Epithelial cell of esophagus (primary cell): ENCODE data around the gene REEP1.

ENCODE experiments used
- DNase-seq: peaks from one replicate; pipeline ENCODE4 v3.0.0; 2010; ENCODE audit warnings: low read depth
- H3K4me3 ChIP-seq: 2 replicates; pipeline ENCODE4 v1.5.1; 2011; ENCODE audit warnings: mild to moderate bottlenecking, low read length, control low read depth
- CTCF ChIP-seq: IDR thresholded peaks from 2 replicates; pipeline ENCODE4 v1.5.1; 2011; ENCODE audit warnings: low read depth, mild to moderate bottlenecking, low read length, control low read depth, inconsistent platforms; ENCODE audit not compliant: insufficient read depth; ENCODE audit errors: missing control alignments

REEP1 gene

GRCh38 chr2:86297382-86298147, 39.9 kb downstream of the REEP1 start:
- no peak for TF ChIP-seq CTCF
- H3K4me3 ChIP-seq = no peak overlapping the region
- DNase-seq = peak; percentile 25

DNA sequence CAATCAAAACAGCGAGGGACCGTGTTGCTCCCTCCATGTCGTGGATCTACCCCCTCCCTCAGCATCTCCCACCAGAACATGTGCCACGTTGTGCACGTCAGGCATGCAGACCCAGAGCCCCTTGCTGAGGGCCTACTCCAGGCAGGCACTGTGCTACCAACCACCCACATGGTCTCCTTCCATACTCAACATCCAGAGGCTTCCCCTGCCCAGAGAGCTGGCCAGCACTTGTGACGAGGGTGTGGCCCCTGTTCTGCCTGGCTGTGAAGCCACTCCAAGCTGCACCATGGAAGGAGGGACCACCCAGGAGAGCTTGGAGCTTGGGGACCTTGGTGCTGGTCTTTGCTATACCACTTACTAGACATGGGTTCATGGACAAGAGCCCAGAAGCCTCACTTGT, 40.5 kb downstream of the REEP1 start:
- DNase-seq = no peak
- no peak overlapping the region for H3K4me3 ChIP-seq
- TF ChIP-seq CTCF = no peak

- DNase-seq = no peak
- H3K4me3 ChIP-seq = no peak overlapping the region
- no peak for TF ChIP-seq CTCF
These were observed 42.4 kb downstream of the REEP1 start for GRCh38 chr2:86295066-86295465.

GRCh38 chr2:86293612-86294011, 43.8 kb downstream of the REEP1 start:
- H3K4me3 ChIP-seq = no peak overlapping the region
- no peak for TF ChIP-seq CTCF
- DNase-seq = peak; percentile 18

GRCh38 chr2:86292571-86293515, 44.6 kb downstream of the REEP1 start:
- no peak for DNase-seq
- TF ChIP-seq CTCF = no peak
- no peak overlapping the region for H3K4me3 ChIP-seq

DNA sequence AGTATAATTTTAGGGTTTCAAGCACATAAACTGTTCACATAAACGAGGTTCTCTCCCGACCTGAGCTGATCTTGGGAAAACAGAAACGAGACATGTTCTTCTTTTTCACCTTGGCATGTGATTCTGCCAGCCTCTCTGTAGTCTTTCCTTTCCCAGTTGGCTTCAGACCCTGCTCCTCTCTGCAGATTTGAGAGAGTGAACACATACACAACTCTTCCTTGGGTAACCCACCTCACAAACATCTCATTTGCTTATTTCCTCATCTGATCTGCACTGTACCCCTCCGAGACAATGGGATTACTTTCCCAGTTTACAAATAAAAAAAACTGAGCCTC, 46.1 kb downstream of the REEP1 start:
- TF ChIP-seq CTCF = no peak
- no peak overlapping the region for H3K4me3 ChIP-seq
- no peak for DNase-seq
